Measurements from ENCODE around the gene SIGLEC11. TPM values are rescaled to one million over a fixed set of nuclear protein-coding genes. Genes with fewer than 3 reads are reported as not detected.

The SIGLEC11 gene
- total RNA-seq, 8 experiments from 2014 or later: 0.09 to 0.13 (median 0.09) TPM; not detected in 5

- 0 to 100% (median 84%) methylated on average over 1 to 3 of the region's 4 CpGs; no CpG with 5 or more reads in 6 of the 10 experiments for WGBS, 10 experiments
- H3K4me1 ChIP-seq (replicated peaks in 1 of 2): peaks cover 4 to 8% of the 10 kb centered on the region in 2 donors
- H3K27ac ChIP-seq: no peak overlapping the region
- in situ Hi-C loops (cut with MboI; ENCODE audit: low pct_unique_long_range_greater_than_20kb in 2 of 9, low sequenced_read_pairs in 9 of 9, unreplicated experiment in 9 of 9): loop anchor here in 3 of 9 experiments (10.0 to 25.0 kb wide), 2 partner anchors 46 to 199 kb away; no protein-coding TSS in a partner anchor
- ATAC-seq (replicated peaks in 6 of 8): no peak
- H3K4me3 ChIP-seq: no peak overlapping the region
These were observed 22.3 kb downstream of the SIGLEC11 start for GRCh38 chr19:49938662-49939061.

DNA sequence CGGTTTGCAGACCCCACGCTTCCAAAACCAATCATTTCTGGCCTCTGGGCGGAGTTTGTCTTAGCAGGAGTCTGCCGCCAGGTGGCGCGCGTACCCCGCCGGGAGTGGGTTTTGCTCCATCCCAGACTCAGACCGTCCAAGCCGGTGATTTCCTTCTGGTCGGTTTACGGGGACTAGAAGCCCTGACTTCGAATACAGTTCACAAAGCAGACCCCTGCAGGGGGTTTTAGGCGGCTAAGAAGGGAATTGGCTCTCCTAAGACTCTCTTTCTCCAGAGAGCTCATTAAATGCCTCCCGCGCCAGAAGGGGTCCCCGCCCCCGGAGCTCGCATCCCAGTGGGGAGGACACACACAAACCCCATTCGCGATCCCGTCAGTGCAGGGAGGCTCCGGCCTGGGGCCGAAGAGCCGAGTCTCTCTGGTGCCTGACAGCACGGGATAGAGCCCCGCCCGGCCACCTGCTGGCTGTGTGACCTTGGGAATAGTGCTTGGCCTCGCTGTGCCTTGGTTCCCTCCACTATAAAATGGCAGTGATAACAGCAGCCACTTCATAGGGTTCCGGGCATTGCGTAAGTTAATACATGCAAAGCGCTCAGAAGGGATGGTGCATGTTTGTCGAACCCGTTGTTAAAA, 23.1 kb downstream of the SIGLEC11 start:
- in situ Hi-C loops (cut with MboI; ENCODE audit: low pct_unique_long_range_greater_than_20kb in 2 of 9, low sequenced_read_pairs in 9 of 9, unreplicated experiment in 9 of 9): loop anchor here in 3 of 9 experiments (10.0 to 25.0 kb wide), 2 partner anchors 47 to 199 kb away; no protein-coding TSS in a partner anchor
- WGBS, 10 experiments: 0 to 55% (median 15%) methylated on average over 2 to 7 of the region's 35 CpGs; no CpG with 5 or more reads in 6 of the 10 experiments

GRCh38 chr19:49936549-49936948, 24.4 kb downstream of the SIGLEC11 start:
- Histone ChIP-seq H3K4me1 (replicated peaks in 1 of 2) (peaks cover under 1 to 3% of the 10 kb centered on the region in 2 donors), H3K4me3 (no peak overlapping the region), H3K27ac (no peak overlapping the region)
- ATAC-seq (replicated peaks in 6 of 8): peak in 2 of 8 experiments; percentile 2 to 3
- WGBS, 10 experiments: 18 to 96% (median 65%) methylated on average over 2 to 5 of the region's 5 CpGs; no CpG with 5 or more reads in 1 of the 10 experiments
- in situ Hi-C loops (cut with MboI; ENCODE audit: low pct_unique_long_range_greater_than_20kb in 2 of 9, low sequenced_read_pairs in 9 of 9, unreplicated experiment in 9 of 9): loop anchor here in 3 of 9 experiments (10.0 to 25.0 kb wide), 2 partner anchors 48 to 201 kb away; no protein-coding TSS in a partner anchor

More for the DNA sequence above, 23.1 kb downstream of the SIGLEC11 start:
- H3K4me3 ChIP-seq: peak overlapping the region in 1 of 5 donors; percentile 17
- H3K27ac ChIP-seq: no peak overlapping the region
- peaks cover 4 to 8% of the 10 kb centered on the region in 2 donors for H3K4me1 ChIP-seq (replicated peaks in 1 of 2)
- peak; percentile 67 to 91 (median 76) for ATAC-seq (replicated peaks in 6 of 8)

GRCh38 chr19:49933643-49934042, 27.3 kb downstream of the SIGLEC11 start:
- in situ Hi-C loops (cut with MboI; ENCODE audit: low pct_unique_long_range_greater_than_20kb in 2 of 9, low sequenced_read_pairs in 9 of 9, unreplicated experiment in 9 of 9): loop anchor here in 3 of 9 experiments (10.0 to 25.0 kb wide), 2 partner anchors 51 to 204 kb away; no protein-coding TSS in a partner anchor
- H3K27ac ChIP-seq: no peak overlapping the region
- no peak overlapping the region for H3K4me3 ChIP-seq
- H3K4me1 ChIP-seq (replicated peaks in 1 of 2): peaks cover 4 to 10% of the 10 kb centered on the region in 2 donors
- ATAC-seq (replicated peaks in 6 of 8): no peak
- 80 to 100% (median 93%) methylated on average over 1 to 8 of the region's 8 CpGs; no CpG with 5 or more reads in 4 of the 10 experiments for WGBS, 10 experiments

GRCh38 chr19:49932731-49933131, 28.2 kb downstream of the SIGLEC11 start:
- Histone ChIP-seq H3K27ac (no peak overlapping the region), H3K4me1 (replicated peaks in 1 of 2) (peaks cover 13 to 18% of the 10 kb centered on the region in 2 donors), H3K4me3 (no peak overlapping the region)
- in situ Hi-C loops (cut with MboI; ENCODE audit: low pct_unique_long_range_greater_than_20kb in 2 of 9, low sequenced_read_pairs in 9 of 9, unreplicated experiment in 9 of 9): loop anchor here in 3 of 9 experiments (10.0 to 25.0 kb wide), 2 partner anchors 52 to 205 kb away; no protein-coding TSS in a partner anchor
- WGBS, 10 experiments: 79 to 97% (median 93%) methylated on average over 2 to 10 of the region's 25 CpGs; no CpG with 5 or more reads in 6 of the 10 experiments
- no peak for ATAC-seq (replicated peaks in 6 of 8)

DNA sequence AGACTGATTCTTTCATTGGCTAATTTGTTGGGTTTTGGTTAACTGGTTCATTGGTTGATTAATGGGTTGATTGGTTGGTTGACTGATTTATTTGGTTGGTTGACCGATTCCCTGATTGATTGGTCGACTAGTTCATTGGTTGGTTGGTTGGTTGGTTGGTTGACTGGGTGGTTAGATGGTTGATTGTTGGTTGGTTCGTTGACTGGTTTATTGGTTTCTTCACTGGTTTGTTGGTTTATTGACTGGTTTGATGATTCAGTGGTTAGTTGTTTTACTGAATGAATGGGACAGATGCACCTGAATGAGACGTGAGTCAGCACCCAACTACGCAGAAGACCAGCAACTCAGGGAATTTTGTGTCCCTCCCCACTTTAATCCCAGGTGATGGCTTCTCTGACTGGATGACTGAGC, 28.9 kb downstream of the SIGLEC11 start:
- in situ Hi-C loops (cut with MboI; ENCODE audit: low pct_unique_long_range_greater_than_20kb in 2 of 9, low sequenced_read_pairs in 9 of 9, unreplicated experiment in 9 of 9): loop anchor here in 3 of 9 experiments (10.0 to 25.0 kb wide), 2 partner anchors 53 to 205 kb away; no protein-coding TSS in a partner anchor
- Histone ChIP-seq H3K4me3 (peak overlapping the region in 3 of 5 donors; percentile 4 to 98 (median 80)), H3K27ac (no peak overlapping the region), H3K4me1 (replicated peaks in 1 of 2) (peaks cover 18 to 22% of the 10 kb centered on the region in 2 donors)
- WGBS, 10 experiments: 80 to 100% (median 95%) methylated on average over 1 to 5 of the region's 5 CpGs; no CpG with 5 or more reads in 4 of the 10 experiments
- ATAC-seq (replicated peaks in 6 of 8): no peak

- WGBS, 10 experiments: 76 to 100% (median 97%) methylated on average over 1 to 7 of the region's 7 CpGs; no CpG with 5 or more reads in 1 of the 10 experiments
- in situ Hi-C loops (cut with MboI; ENCODE audit: low pct_unique_long_range_greater_than_20kb in 2 of 9, low sequenced_read_pairs in 9 of 9, unreplicated experiment in 9 of 9): loop anchor here in 3 of 9 experiments (10.0 to 25.0 kb wide), 2 partner anchors 53 to 206 kb away; no protein-coding TSS in a partner anchor
These were observed 29.5 kb downstream of the SIGLEC11 start for GRCh38 chr19:49931293-49932040.

GRCh38 chr19:49930483-49931011, 30.4 kb downstream of the SIGLEC11 start:
- Histone ChIP-seq H3K27ac (peak overlapping the region; percentile 97 to 98), H3K4me1 (replicated peaks in 1 of 2) (peaks cover 18 to 22% of the 10 kb centered on the region in 2 donors), H3K4me3 (peak overlapping the region; percentile 73 to 98 (median 80))
- 0 to 40% (median 29%) methylated on average over 1 to 6 of the region's 15 CpGs; no CpG with 5 or more reads in 7 of the 10 experiments for WGBS, 10 experiments
- in situ Hi-C loops (cut with MboI; ENCODE audit: low pct_unique_long_range_greater_than_20kb in 2 of 9, low sequenced_read_pairs in 9 of 9, unreplicated experiment in 9 of 9): loop anchor here in 3 of 9 experiments (10.0 to 25.0 kb wide), 2 partner anchors 54 to 207 kb away; no protein-coding TSS in a partner anchor
- no peak for ATAC-seq (replicated peaks in 6 of 8)

More at GRCh38 chr19:49931293-49932040, 29.5 kb downstream of the SIGLEC11 start:
- H3K4me3 ChIP-seq: peak overlapping the region; percentile 73 to 98 (median 80)
- H3K27ac ChIP-seq: no peak overlapping the region
- peaks cover 18 to 22% of the 10 kb centered on the region in 2 donors for H3K4me1 ChIP-seq (replicated peaks in 1 of 2)
- ATAC-seq (replicated peaks in 6 of 8): no peak

GRCh38 chr19:49929611-49930482, 31.1 kb downstream of the SIGLEC11 start:
- Histone ChIP-seq H3K27ac (peak overlapping the region; percentile 97 to 98), H3K4me1 (replicated peaks in 1 of 2) (peaks cover 20 to 25% of the 10 kb centered on the region in 2 donors), H3K4me3 (peak overlapping the region; percentile 73 to 98 (median 80))
- ATAC-seq (replicated peaks in 6 of 8): peak; percentile 77 to 87 (median 83)
- WGBS, 10 experiments: 0 to 29% (median 0%) methylated on average over 1 to 8 of the region's 43 CpGs; no CpG with 5 or more reads in 3 of the 10 experiments
- in situ Hi-C loops (cut with MboI; ENCODE audit: low pct_unique_long_range_greater_than_20kb in 2 of 9, low sequenced_read_pairs in 9 of 9, unreplicated experiment in 9 of 9): loop anchor here in 3 of 9 experiments (10.0 to 25.0 kb wide), 2 partner anchors 55 to 207 kb away; no protein-coding TSS in a partner anchor

GRCh38 chr19:49929121-49929610, 31.8 kb downstream of the SIGLEC11 start, which contains the start of the genes ATF5 and NUP62:
ATF5 (plus strand) TSS chr19:49929205; CDS start chr19:49930851, 1,646 bp downstream.
NUP62 (minus strand) TSS chr19:49929504; CDS start chr19:49909807, 19,697 bp downstream.
- Histone ChIP-seq H3K4me3 (peak within 1 kb of the TSS; percentile 73 to 98 (median 80)), H3K4me1 (replicated peaks in 1 of 2) (peaks cover 26 to 32% of the 10 kb centered on the region in 2 donors), H3K27ac (peak within 1 kb of the TSS; percentile 97 to 98)
- ATAC-seq (replicated peaks in 6 of 8): peak; percentile 36 to 60 (median 46)
- WGBS, 10 experiments: 0% methylated on average over 2 to 8 of the region's 48 CpGs; no CpG with 5 or more reads in 6 of the 10 experiments
- in situ Hi-C loops (cut with MboI; ENCODE audit: low pct_unique_long_range_greater_than_20kb in 2 of 9, low sequenced_read_pairs in 9 of 9, unreplicated experiment in 9 of 9): loop anchor here in 2 of 9 experiments (25.0 kb wide), 1 partner anchor 208 kb away; no protein-coding TSS in a partner anchor
